SK-N-SH (cell line): ENCODE measurements around the gene CAMK4.

Experiments used
- CTCF ChIP-seq: fragments of 200-600 bp; sonication (generic); IDR thresholded peaks from 2 replicates; pipeline ENCODE4 v1.6.1; 2017; ENCODE audit warnings: antibody characterized with exemption, mild to moderate bottlenecking, moderate library complexity
- EP300 ChIP-seq, 2 experiments: IDR thresholded peaks; 2 replicates each; pipeline versions ENCODE4 v1.4.0 to v1.6.1; 2012; ENCODE audit warnings: borderline replicate concordance in 1 of 2, low read depth in 1 of 2, low read length in 1 of 2
- FOXM1 ChIP-seq: IDR thresholded peaks from 2 replicates; pipeline ENCODE4 v1.4.0; 2012; ENCODE audit warnings: low read depth, mild to moderate bottlenecking
- GABPA ChIP-seq: IDR thresholded peaks from 2 replicates; pipeline ENCODE4 v1.4.0; 2012; ENCODE audit warnings: low read depth, mild to moderate bottlenecking
- IRF3 ChIP-seq: fragments of 150-350 bp; IDR thresholded peaks from 2 replicates; pipeline ENCODE4 v1.6.1; 2016; ENCODE audit warnings: mild to moderate bottlenecking, low read depth, low read length
- MEF2A ChIP-seq: IDR thresholded peaks from 2 replicates; pipeline ENCODE4 v1.4.0; 2012; ENCODE audit warnings: low read depth, borderline replicate concordance
- MXI1 ChIP-seq: IDR thresholded peaks from 2 replicates; pipeline ENCODE4 v1.6.1; 2012; ENCODE audit warnings: mild to moderate bottlenecking, low read depth, low read length, improper control_type of control experiment
- SMC3 ChIP-seq: IDR thresholded peaks from 2 replicates; pipeline ENCODE4 v1.6.1; 2012; ENCODE audit warnings: low read depth, low read length, improper control_type of control experiment
- TAF1 ChIP-seq: IDR thresholded peaks from 2 replicates; pipeline ENCODE4 v1.6.1; 2012; ENCODE audit warnings: low read depth, mild to moderate bottlenecking, low read length, moderate library complexity, borderline replicate concordance
- TCF12 ChIP-seq: IDR thresholded peaks from 2 replicates; pipeline ENCODE4 v1.4.0; 2012
- USF2 ChIP-seq: fragments of 150-350 bp; IDR thresholded peaks from 2 replicates; pipeline ENCODE4 v1.6.1; 2017; ENCODE audit warnings: antibody characterized with exemption, low read length, low read depth, borderline replicate concordance

GRCh38 chr5:111234125-111234524 is 9.9 kb downstream of the CAMK4 start:
- TF ChIP-seq CTCF, result no peak
- no peak for TF ChIP-seq IRF3
- no peak for TF ChIP-seq MXI1
- no peak for TF ChIP-seq EP300 (IDR thresholded peaks at IDR 0.05; ENCODE audit: borderline replicate concordance in 1 of 2, low read depth in 1 of 2, low read length in 1 of 2)
- TF ChIP-seq USF2, result no peak
- TF ChIP-seq GABPA, result no peak
- TF ChIP-seq MEF2A, result no peak
- no peak for TF ChIP-seq SMC3
- TF ChIP-seq TAF1, result no peak
- TF ChIP-seq TCF12, result no peak
- TF ChIP-seq FOXM1, result no peak
